Measurements from ENCODE around the gene POLR2C. TPM values are rescaled to one million over a fixed set of nuclear protein-coding genes. Genes with fewer than 3 reads are reported as not detected.
A peak's percentile ranks its signal among the peaks of the same experiment; 100 is the strongest.
"Not testable (repeated sequence)": the region's sequence is repeated elsewhere in the genome, so short reads cannot be mapped to it uniquely, and the experiment has no call there.

Gene POLR2C
- total and polyA plus RNA-seq, 2 donors: 56.5 to 60.6 TPM

DNA sequence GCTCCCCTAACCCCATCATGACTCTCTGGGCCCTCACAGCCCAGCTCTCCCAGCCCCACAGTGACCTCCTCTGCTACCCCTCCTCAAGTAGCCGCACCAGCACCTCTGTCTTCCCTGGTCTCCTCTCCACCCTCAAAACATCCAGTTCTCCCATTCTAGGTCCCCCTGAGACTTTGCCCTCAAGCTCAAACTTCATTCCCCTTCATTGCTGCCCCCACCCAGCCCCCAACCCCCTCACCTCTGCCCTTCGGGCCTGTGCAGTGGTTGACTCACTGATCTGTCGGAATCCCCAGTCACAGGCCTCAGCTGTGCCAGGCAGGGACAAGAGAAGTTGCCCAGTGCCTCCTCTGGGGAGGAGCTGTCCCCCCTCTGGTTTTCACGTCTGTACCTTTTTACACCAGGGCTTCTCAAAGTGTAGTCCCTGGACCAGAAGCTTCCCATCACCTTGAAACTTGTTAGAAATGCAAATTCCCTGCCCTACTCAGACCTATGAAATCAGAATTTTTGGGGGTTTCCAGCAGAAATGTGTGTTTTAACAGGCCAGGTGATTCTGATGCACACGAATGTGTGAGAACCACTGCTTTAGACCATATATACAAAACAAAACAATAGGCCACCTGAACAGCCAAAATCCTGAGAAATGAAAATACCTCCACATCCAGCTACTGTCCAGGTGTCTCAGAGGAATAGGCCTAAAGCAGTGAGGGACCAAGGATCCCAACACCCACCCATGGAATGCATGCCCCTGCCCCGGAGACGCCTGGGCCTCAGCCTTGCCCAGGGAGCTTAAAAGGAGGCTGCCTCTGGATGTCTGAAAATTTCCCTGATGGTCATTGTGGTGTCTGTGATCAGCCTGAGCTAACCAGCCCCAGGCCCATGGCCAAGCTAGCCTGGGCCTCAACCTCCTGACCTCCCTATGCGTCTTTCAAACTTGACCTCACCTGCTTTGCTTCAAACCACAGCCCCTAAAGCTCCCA lies 24.7 kb downstream of the POLR2C start:
- WGBS: 97% methylated on average over 8 of the region's 8 CpGs
- no peaks in the 10 kb centered on the region for H3K36me3 ChIP-seq (ENCODE audit: control insufficient read depth in 2 of 2, insufficient read depth in 2 of 2, low read length in 1 of 2)
- no peak overlapping the region for H3K27ac ChIP-seq (ENCODE audit: low read depth in 1 of 2, low read length in 1 of 2)
- peak overlapping the region in 1 of 2 donors; percentile 59 for H3K4me3 ChIP-seq (ENCODE audit: low read length in 2 of 2)
- no peaks in the 10 kb centered on the region for H3K9me3 ChIP-seq (ENCODE audit: control insufficient read depth in 2 of 2, insufficient read depth in 1 of 2, low read length in 1 of 2)
- no peak for DNase-seq (ENCODE audit: low read depth in 6 of 9, low spot score in 9 of 9)
- H3K27me3 ChIP-seq (ENCODE audit: control insufficient read depth in 2 of 2, insufficient read depth in 1 of 2, low read length in 1 of 2): peaks cover 0 to 12% of the 10 kb centered on the region in 2 donors
- peaks cover 7 to 17% of the 10 kb centered on the region in 2 donors for H3K4me1 ChIP-seq (ENCODE audit: control insufficient read depth in 2 of 2, insufficient read depth in 2 of 2, low read length in 2 of 2)

DNA sequence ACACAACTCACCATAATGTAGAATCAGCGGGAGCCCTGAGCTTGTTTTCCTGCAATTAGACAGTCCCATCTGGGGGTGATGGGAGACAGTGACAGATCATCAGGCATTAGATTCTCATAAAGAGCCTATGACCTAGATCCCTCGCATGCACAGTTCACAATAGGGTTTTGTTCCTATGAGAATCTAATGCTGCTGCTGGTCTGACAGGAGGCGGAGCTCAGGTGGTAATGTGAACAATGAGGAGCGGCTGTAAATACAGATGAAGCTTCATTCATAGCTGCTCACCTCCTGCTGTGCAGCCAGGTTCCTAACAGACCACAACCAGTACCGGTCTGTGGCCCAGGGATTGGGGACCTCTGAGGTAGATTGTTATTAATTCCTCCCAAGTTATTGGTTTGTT lies 26.8 kb downstream of the POLR2C start:
- DNase-seq (ENCODE audit: low read depth in 6 of 9, low spot score in 9 of 9): no peak
- 98% methylated on average over 5 of the region's 5 CpGs for WGBS
- Histone ChIP-seq H3K36me3 (ENCODE audit: control insufficient read depth in 2 of 2, insufficient read depth in 2 of 2, low read length in 1 of 2) (no peaks in the 10 kb centered on the region), H3K4me3 (ENCODE audit: low read length in 2 of 2) (no peak overlapping the region), H3K4me1 (ENCODE audit: control insufficient read depth in 2 of 2, insufficient read depth in 2 of 2, low read length in 2 of 2) (peaks cover 7 to 17% of the 10 kb centered on the region in 2 donors), H3K27ac (ENCODE audit: low read depth in 1 of 2, low read length in 1 of 2) (no peak overlapping the region), H3K27me3 (ENCODE audit: control insufficient read depth in 2 of 2, insufficient read depth in 1 of 2, low read length in 1 of 2) (peaks cover 0 to 12% of the 10 kb centered on the region in 2 donors), H3K9me3 (ENCODE audit: control insufficient read depth in 2 of 2, insufficient read depth in 1 of 2, low read length in 1 of 2) (no peaks in the 10 kb centered on the region)

DNA sequence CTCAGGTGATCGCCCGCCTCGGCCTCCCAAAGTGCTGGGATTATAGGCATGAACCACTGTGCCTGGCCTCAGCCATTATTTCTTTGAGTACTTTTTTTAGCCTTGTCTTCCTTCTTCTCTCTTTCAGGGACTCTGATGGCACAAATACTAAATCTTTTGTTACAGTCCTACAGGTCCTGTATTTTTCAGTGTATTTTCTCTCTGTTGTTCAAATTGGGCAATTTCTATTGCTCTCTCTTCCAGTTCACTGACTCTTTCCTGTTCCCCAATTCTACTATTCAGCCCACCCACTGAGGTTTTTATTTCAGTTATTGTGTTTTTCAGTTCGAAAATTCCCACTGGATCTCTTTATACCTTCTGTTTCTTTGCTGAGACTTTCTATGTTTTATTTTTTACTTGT lies 31.3 kb downstream of the POLR2C start:
- WGBS: 97% methylated on average over 4 of the region's 4 CpGs

DNA sequence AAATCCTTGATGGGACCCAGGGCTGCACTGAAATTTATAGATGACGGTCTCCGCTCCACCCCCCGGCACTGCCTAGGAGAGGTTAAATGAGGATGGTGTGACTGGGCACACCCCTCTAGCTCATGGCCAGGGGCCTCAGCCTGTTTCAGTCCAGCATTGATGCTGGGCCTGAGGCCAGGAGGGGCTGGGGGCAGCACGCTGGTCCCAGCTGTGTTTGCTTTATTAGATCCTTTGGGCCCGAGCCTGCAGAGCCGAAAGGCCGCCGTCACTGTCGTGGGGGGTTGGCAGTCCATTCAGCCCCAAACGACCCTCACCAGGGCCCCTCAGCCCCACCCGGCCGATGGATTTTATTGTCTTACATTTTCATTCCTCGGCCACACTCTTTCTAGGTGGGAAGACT lies 34.6 kb downstream of the POLR2C start:
- Histone ChIP-seq H3K9me3 (ENCODE audit: control insufficient read depth in 2 of 2, insufficient read depth in 1 of 2, low read length in 1 of 2) (no peaks in the 10 kb centered on the region), H3K27me3 (ENCODE audit: control insufficient read depth in 2 of 2, insufficient read depth in 1 of 2, low read length in 1 of 2) (no peaks in the 10 kb centered on the region), H3K36me3 (ENCODE audit: control insufficient read depth in 2 of 2, insufficient read depth in 2 of 2, low read length in 1 of 2) (no peaks in the 10 kb centered on the region), H3K27ac (ENCODE audit: low read depth in 1 of 2, low read length in 1 of 2) (no peak overlapping the region), H3K4me3 (ENCODE audit: low read length in 2 of 2) (no peak overlapping the region), H3K4me1 (ENCODE audit: control insufficient read depth in 2 of 2, insufficient read depth in 2 of 2, low read length in 2 of 2) (peaks cover 0 to 15% of the 10 kb centered on the region in 2 donors)
- 91% methylated on average over 13 of the region's 13 CpGs for WGBS
- DNase-seq (ENCODE audit: low read depth in 6 of 9, low spot score in 9 of 9): no peak

More for the DNA sequence above, 31.3 kb downstream of the POLR2C start:
- Histone ChIP-seq H3K27me3 (ENCODE audit: control insufficient read depth in 2 of 2, insufficient read depth in 1 of 2, low read length in 1 of 2) (no peaks in the 10 kb centered on the region), H3K27ac (ENCODE audit: low read depth in 1 of 2, low read length in 1 of 2) (no peak overlapping the region), H3K4me3 (ENCODE audit: low read length in 2 of 2) (no peak overlapping the region), H3K36me3 (ENCODE audit: control insufficient read depth in 2 of 2, insufficient read depth in 2 of 2, low read length in 1 of 2) (no peaks in the 10 kb centered on the region), H3K4me1 (ENCODE audit: control insufficient read depth in 2 of 2, insufficient read depth in 2 of 2, low read length in 2 of 2) (no peaks in the 10 kb centered on the region), H3K9me3 (ENCODE audit: control insufficient read depth in 2 of 2, insufficient read depth in 1 of 2, low read length in 1 of 2) (no peaks in the 10 kb centered on the region)
- no peak for DNase-seq (ENCODE audit: low read depth in 6 of 9, low spot score in 9 of 9)

DNA sequence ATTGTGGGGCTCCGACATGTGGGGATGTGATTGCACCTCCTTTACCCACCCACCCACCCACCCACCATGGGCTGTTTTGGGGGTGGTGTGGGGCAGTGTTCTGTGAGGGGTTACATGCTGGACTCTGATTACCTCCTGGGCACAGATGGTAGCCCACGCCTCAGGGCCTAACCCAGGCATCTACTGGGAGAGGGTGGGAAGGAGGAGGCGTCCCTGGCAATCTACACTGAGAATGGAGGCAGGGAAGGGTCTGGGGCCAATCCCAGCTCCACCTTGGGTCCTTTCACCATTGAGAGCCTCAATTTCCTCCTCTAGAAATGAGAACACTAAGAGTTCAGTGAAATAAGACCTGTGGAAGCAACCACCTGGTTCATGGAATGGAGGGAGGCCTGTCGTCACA lies 35.6 kb downstream of the POLR2C start:
- WGBS: 98% methylated on average over 4 of the region's 4 CpGs
- Histone ChIP-seq H3K4me3 (ENCODE audit: low read length in 2 of 2) (no peak overlapping the region), H3K27me3 (ENCODE audit: control insufficient read depth in 2 of 2, insufficient read depth in 1 of 2, low read length in 1 of 2) (no peaks in the 10 kb centered on the region), H3K4me1 (ENCODE audit: control insufficient read depth in 2 of 2, insufficient read depth in 2 of 2, low read length in 2 of 2) (peaks cover 0 to 15% of the 10 kb centered on the region in 2 donors), H3K36me3 (ENCODE audit: control insufficient read depth in 2 of 2, insufficient read depth in 2 of 2, low read length in 1 of 2) (no peaks in the 10 kb centered on the region), H3K9me3 (ENCODE audit: control insufficient read depth in 2 of 2, insufficient read depth in 1 of 2, low read length in 1 of 2) (no peaks in the 10 kb centered on the region), H3K27ac (ENCODE audit: low read depth in 1 of 2, low read length in 1 of 2) (no peak overlapping the region)
- no peak for DNase-seq (ENCODE audit: low read depth in 6 of 9, low spot score in 9 of 9)

DNA sequence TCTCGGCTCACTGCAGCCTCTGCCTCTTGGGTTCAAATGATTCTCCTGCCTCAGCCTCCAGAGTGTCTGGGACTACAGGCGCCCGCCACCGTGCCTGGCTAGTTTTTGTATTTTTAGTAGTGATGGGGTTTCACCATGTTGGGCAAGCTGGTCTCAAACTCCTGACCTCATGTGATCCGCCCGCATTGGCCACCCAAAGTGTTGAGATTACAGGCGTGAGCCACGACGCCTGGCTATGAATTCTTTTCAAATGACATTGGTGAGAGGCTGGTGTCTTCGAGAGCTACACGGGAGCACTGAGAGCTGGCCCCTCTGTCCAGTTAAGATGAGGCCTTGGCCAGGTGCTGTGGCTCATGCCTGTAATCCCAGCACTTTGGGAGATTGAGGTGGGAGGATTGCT lies 37.5 kb downstream of the POLR2C start:
- not testable (repeated sequence) for H3K4me3 ChIP-seq (ENCODE audit: low read length in 2 of 2); DNase-seq (ENCODE audit: low read depth in 6 of 9, low spot score in 9 of 9)
- 98% methylated on average over 11 of the region's 11 CpGs for whole genome bisulfite sequencing

DNA sequence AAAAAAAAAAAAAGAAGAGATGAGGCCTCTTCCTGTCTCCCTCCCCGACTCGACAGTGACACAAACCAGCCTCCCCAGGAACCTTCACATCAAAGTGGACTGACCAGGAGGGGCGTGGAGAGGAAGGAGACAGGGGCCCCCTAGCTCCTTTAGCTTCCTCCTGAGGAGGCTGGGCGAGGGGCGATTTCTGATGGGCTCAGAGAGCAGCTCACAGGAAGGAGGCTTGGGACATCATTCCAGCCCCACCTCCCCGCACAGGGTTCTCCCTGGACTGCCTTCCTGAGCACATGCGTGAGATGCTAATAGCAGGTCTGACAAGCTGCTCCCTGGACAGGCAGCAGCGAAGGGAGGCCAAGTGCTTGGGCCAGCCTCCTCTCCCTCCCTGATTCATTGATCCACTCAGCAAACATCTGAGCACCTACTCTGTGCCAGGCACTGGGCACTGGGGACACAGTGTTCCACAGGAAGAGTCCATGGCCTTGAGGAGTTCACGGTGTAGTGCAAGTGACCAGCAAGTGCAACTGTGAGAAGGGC lies 38.2 kb downstream of the POLR2C start:
- Histone ChIP-seq H3K4me3 (ENCODE audit: low read length in 2 of 2) (no peak overlapping the region), H3K27ac (ENCODE audit: low read depth in 1 of 2, low read length in 1 of 2) (no peak overlapping the region), H3K27me3 (ENCODE audit: control insufficient read depth in 2 of 2, insufficient read depth in 1 of 2, low read length in 1 of 2) (no peaks in the 10 kb centered on the region), H3K9me3 (ENCODE audit: control insufficient read depth in 2 of 2, insufficient read depth in 1 of 2, low read length in 1 of 2) (no peaks in the 10 kb centered on the region), H3K36me3 (ENCODE audit: control insufficient read depth in 2 of 2, insufficient read depth in 2 of 2, low read length in 1 of 2) (no peaks in the 10 kb centered on the region), H3K4me1 (ENCODE audit: control insufficient read depth in 2 of 2, insufficient read depth in 2 of 2, low read length in 2 of 2) (peaks cover 0 to 15% of the 10 kb centered on the region in 2 donors)
- DNase-seq (ENCODE audit: low read depth in 6 of 9, low spot score in 9 of 9): peak in 1 of 9 donors; percentile 54
- 57% methylated on average over 9 of the region's 9 CpGs for WGBS

More for the DNA sequence above, 37.5 kb downstream of the POLR2C start:
- H3K27ac ChIP-seq (ENCODE audit: low read depth in 1 of 2, low read length in 1 of 2); H3K27me3 ChIP-seq (ENCODE audit: control insufficient read depth in 2 of 2, insufficient read depth in 1 of 2, low read length in 1 of 2); H3K36me3 ChIP-seq (ENCODE audit: control insufficient read depth in 2 of 2, insufficient read depth in 2 of 2, low read length in 1 of 2); H3K9me3 ChIP-seq (ENCODE audit: control insufficient read depth in 2 of 2, insufficient read depth in 1 of 2, low read length in 1 of 2): not testable (repeated sequence)
- H3K4me1 ChIP-seq (ENCODE audit: control insufficient read depth in 2 of 2, insufficient read depth in 2 of 2, low read length in 2 of 2): peaks cover 0 to 15% of the 10 kb centered on the region in 2 donors

DNA sequence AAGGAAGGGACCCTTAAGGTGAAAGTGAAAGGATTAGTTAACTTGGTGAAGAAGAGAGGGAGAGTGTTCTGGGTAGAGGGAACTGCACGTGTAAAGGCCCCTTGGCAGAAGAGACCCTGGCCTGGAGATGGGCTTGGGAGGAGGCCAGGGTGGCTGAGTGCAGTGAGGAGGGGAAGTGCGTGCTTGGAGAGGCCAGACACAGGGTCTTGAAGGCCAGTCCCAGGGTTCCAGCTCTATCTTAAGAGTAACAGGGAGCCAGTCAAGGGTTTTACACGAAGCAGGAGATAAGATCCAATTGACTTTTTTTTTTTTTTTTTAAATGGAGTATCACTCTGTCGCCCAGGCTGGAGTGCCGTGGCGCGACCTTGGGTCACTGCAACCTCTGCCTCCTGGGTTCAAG lies 39.0 kb downstream of the POLR2C start:
- Histone ChIP-seq H3K36me3 (ENCODE audit: control insufficient read depth in 2 of 2, insufficient read depth in 2 of 2, low read length in 1 of 2) (no peaks in the 10 kb centered on the region), H3K4me3 (ENCODE audit: low read length in 2 of 2) (no peak overlapping the region), H3K4me1 (ENCODE audit: control insufficient read depth in 2 of 2, insufficient read depth in 2 of 2, low read length in 2 of 2) (peaks cover 0 to 15% of the 10 kb centered on the region in 2 donors), H3K27ac (ENCODE audit: low read depth in 1 of 2, low read length in 1 of 2) (no peak overlapping the region), H3K9me3 (ENCODE audit: control insufficient read depth in 2 of 2, insufficient read depth in 1 of 2, low read length in 1 of 2) (no peaks in the 10 kb centered on the region), H3K27me3 (ENCODE audit: control insufficient read depth in 2 of 2, insufficient read depth in 1 of 2, low read length in 1 of 2) (no peaks in the 10 kb centered on the region)
- DNase-seq (ENCODE audit: low read depth in 6 of 9, low spot score in 9 of 9): no peak
- 84% methylated on average over 7 of the region's 7 CpGs for WGBS

DNA sequence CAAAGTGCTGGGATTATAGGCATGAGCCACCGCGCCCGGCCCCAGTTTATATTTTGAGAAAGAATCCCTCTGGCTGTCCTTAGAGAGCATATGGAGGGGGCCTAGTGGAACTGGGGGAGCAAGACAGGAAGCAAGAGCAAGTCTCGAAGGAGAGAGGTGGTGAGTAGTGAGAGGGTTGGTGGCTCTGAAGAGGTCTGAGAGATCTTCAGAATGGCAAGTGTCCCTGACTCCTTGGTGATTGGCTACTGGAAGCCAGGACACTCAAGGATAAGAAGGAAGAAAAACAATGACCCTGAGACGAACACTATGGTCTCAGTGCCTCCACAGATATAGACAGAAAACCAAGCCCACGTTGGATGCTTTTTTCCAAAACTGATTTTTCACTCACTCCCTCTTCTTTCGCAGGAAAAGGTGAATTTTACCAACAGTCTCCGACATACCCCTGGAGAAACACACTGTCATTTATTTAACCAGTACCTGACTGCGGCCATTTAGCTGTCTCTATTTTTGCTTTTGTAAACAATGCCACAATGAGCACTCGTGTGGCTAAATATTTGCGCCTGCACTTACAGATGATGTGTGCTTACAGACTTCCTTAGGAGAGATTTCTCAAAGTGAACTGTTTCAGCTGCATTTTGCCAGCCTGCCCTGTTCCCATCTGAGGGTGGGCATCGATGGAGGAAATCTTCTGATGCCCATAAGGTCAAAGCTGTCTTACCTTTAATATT lies 39.7 kb downstream of the POLR2C start:
- H3K4me1 ChIP-seq (ENCODE audit: control insufficient read depth in 2 of 2, insufficient read depth in 2 of 2, low read length in 2 of 2): peaks cover 0 to 15% of the 10 kb centered on the region in 2 donors
- WGBS: 97% methylated on average over 12 of the region's 12 CpGs
- H3K36me3 ChIP-seq (ENCODE audit: control insufficient read depth in 2 of 2, insufficient read depth in 2 of 2, low read length in 1 of 2): no peaks in the 10 kb centered on the region
- DNase-seq (ENCODE audit: low read depth in 6 of 9, low spot score in 9 of 9): no peak
- no peak overlapping the region for H3K4me3 ChIP-seq (ENCODE audit: low read length in 2 of 2)
- no peaks in the 10 kb centered on the region for H3K27me3 ChIP-seq (ENCODE audit: control insufficient read depth in 2 of 2, insufficient read depth in 1 of 2, low read length in 1 of 2)
- no peak overlapping the region for H3K27ac ChIP-seq (ENCODE audit: low read depth in 1 of 2, low read length in 1 of 2)
- H3K9me3 ChIP-seq (ENCODE audit: control insufficient read depth in 2 of 2, insufficient read depth in 1 of 2, low read length in 1 of 2): no peaks in the 10 kb centered on the region

All from thymus (tissue), 11 donors.